Measurements from ENCODE around the gene PRKAG2.

DNA sequence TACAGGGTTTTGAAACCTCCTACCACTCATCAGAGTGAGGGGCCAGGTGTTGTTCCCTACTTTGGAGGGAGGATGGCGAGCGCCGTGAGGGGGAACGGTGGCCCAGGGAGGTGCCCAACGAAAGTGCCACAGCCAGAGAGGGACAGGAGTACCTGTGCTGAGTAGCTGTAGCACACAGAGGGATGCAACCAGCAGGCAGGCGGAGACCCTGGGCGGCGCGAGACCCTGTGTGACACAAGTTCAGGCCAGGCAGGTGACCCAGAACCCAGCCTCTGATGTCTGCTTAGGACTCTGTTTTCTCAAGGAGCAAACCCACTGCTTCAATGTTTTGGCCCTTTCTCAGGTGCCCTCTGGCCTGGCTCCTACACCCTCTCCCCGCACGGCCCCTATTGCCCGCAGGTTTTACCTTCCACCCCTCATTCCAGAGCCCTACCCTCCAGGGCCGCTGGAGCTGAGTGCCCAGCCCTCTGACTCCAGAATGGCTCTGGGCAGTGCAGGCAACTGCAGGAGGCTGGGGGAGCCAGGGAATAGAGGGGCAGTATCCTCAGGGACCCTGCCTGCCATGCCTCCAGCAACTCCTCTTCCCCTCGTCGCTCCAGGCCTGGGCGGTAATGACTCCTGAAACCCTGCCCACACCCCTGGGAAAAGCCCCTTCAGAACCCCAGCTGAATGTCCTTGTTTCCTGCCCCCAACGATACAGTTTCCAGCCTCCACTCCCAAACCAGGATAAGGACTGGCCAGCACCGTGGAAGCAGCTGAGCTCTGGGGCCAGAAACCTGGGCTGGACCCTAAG lies 193.1 kb downstream of the PRKAG2 start:
- TF ChIP-seq, protein P1, sequence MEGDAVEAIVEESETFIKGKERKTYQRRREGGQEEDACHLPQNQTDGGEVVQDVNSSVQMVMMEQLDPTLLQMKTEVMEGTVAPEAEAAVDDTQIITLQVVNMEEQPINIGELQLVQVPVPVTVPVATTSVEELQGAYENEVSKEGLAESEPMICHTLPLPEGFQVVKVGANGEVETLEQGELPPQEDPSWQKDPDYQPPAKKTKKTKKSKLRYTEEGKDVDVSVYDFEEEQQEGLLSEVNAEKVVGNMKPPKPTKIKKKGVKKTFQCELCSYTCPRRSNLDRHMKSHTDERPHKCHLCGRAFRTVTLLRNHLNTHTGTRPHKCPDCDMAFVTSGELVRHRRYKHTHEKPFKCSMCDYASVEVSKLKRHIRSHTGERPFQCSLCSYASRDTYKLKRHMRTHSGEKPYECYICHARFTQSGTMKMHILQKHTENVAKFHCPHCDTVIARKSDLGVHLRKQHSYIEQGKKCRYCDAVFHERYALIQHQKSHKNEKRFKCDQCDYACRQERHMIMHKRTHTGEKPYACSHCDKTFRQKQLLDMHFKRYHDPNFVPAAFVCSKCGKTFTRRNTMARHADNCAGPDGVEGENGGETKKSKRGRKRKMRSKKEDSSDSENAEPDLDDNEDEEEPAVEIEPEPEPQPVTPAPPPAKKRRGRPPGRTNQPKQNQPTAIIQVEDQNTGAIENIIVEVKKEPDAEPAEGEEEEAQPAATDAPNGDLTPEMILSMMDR (IDR thresholded peaks at IDR 0.05) = no peak
- TF ChIP-seq, protein P2, sequence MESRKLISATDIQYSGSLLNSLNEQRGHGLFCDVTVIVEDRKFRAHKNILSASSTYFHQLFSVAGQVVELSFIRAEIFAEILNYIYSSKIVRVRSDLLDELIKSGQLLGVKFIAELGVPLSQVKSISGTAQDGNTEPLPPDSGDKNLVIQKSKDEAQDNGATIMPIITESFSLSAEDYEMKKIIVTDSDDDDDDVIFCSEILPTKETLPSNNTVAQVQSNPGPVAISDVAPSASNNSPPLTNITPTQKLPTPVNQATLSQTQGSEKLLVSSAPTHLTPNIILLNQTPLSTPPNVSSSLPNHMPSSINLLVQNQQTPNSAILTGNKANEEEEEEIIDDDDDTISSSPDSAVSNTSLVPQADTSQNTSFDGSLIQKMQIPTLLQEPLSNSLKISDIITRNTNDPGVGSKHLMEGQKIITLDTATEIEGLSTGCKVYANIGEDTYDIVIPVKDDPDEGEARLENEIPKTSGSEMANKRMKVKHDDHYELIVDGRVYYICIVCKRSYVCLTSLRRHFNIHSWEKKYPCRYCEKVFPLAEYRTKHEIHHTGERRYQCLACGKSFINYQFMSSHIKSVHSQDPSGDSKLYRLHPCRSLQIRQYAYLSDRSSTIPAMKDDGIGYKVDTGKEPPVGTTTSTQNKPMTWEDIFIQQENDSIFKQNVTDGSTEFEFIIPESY (IDR thresholded peaks at IDR 0.05; ENCODE audit: borderline replicate concordance, low read depth) = no peak
- TF ChIP-seq CHD2 (IDR thresholded peaks at IDR 0.05; ENCODE audit: low read length, partially characterized antibody) (no peak), RCOR1 (IDR thresholded peaks at IDR 0.05; ENCODE audit: low read length) (no peak), RAD21 (IDR thresholded peaks at IDR 0.05; ENCODE audit: low read length) (no peak), TEAD4 (IDR thresholded peaks at IDR 0.05; ENCODE audit: borderline replicate concordance, insufficient read depth) (no peak), NRF1 (IDR thresholded peaks at IDR 0.05; ENCODE audit: low read depth, low read length) (no peak), EZH2phosphoT487 (IDR thresholded peaks at IDR 0.05; ENCODE audit: borderline replicate concordance, low read depth) (no peak), MXI1 (IDR thresholded peaks at IDR 0.05; ENCODE audit: low read depth, low read length) (no peak), FOSL2 (IDR thresholded peaks at IDR 0.05; ENCODE audit: borderline replicate concordance, low read depth) (no peak), FOXJ3 (CRISPR knock-in tag; IDR thresholded peaks at IDR 0.05) (no peak), FOXM1 (IDR thresholded peaks at IDR 0.05; ENCODE audit: low read depth) (no peak), SMC3 (IDR thresholded peaks at IDR 0.05; ENCODE audit: low read depth, low read length) (no peak), EP300 (IDR thresholded peaks at IDR 0.05; ENCODE audit: borderline replicate concordance in 1 of 2, low read depth in 1 of 2, low read length in 1 of 2) (no peak)
